WTC11 (cell line): ENCODE measurements around the gene TRAF2. TPM values are rescaled to one million over a fixed set of nuclear protein-coding genes. Genes with fewer than 3 reads are reported as not detected.
A peak's percentile ranks its signal among the peaks of the same experiment; 100 is the strongest.

Source experiments
- ATAC-seq: fragments of 200-7000 bp; cut with Tn5 transposase; 2 replicates; pipeline ENCODE4 v1.10.0; 2021; ENCODE audit warnings: mild to moderate bottlenecking, moderate library complexity
- CTCF ChIA-PET: fragments of 300-600 bp; sonication (Branson Sonifier 250); formaldehyde crosslinking; loops from one replicate; lab custom pipeline; 2021; ENCODE audit warnings: antibody characterized with exemption; lab: Charles Lee
- POLR2A ChIA-PET: fragments of 350-600 bp; sonication (Branson Sonifier 250); formaldehyde crosslinking; loops from one replicate; lab custom pipeline; 2021; ENCODE audit warnings: antibody characterized with exemption; lab: Charles Lee
- DNase-seq: peaks from one replicate; pipeline ENCODE4 v3.0.0; 2021; ENCODE audit warnings: low spot score
- H3K27ac Mint-ChIP-seq: 2 replicates; pipeline ENCODE4 v1.8.0; 2021; ENCODE audit warnings: mixed read lengths
- H3K27me3 Mint-ChIP-seq: 2 replicates; pipeline ENCODE4 v1.8.0; 2021; ENCODE audit warnings: low read depth, mild to moderate bottlenecking, moderate library complexity, mixed read lengths
- H3K36me3 Mint-ChIP-seq: 2 replicates; pipeline ENCODE4 v1.8.0; 2021; ENCODE audit warnings: mixed read lengths
- H3K4me1 Mint-ChIP-seq: 2 replicates; pipeline ENCODE4 v1.8.0; 2022; ENCODE audit warnings: mixed read lengths
- H3K4me3 Mint-ChIP-seq: 2 replicates; pipeline ENCODE4 v1.8.0; 2021; ENCODE audit warnings: mild to moderate bottlenecking, moderate library complexity, mixed read lengths
- H3K9me3 Mint-ChIP-seq: 2 replicates; pipeline ENCODE4 v1.8.0; 2021; ENCODE audit warnings: mixed read lengths
- ELF4 ChIP-seq: sonication (generic); formaldehyde crosslinking; IDR thresholded peaks from 2 replicates; pipeline ENCODE4 v1.8.1; 2022; ENCODE audit warnings: low read depth, mild to moderate bottlenecking, moderate library complexity, missing genetic modification reagents
- ETV6 ChIP-seq: sonication (generic); formaldehyde crosslinking; IDR thresholded peaks from 2 replicates; pipeline ENCODE4 v1.8.1; 2022; ENCODE audit warnings: mild to moderate bottlenecking, missing genetic modification reagents
- GABPB1 ChIP-seq: sonication (generic); formaldehyde crosslinking; IDR thresholded peaks from 2 replicates; pipeline ENCODE4 v1.8.1; 2023; ENCODE audit warnings: mild to moderate bottlenecking, missing genetic modification reagents
- GRHL2 ChIP-seq: fragments of 250-450 bp; sonication (Bioruptor Pico); IDR thresholded peaks from 2 replicates; pipeline ENCODE4 v1.8.0; 2022; ENCODE audit warnings: mild to moderate bottlenecking, moderate library complexity; ENCODE audit not compliant: insufficient replicate concordance, severe bottlenecking
- JUN ChIP-seq: sonication (generic); formaldehyde crosslinking; IDR thresholded peaks from 2 replicates; pipeline ENCODE4 v1.8.0; 2023; ENCODE audit warnings: mild to moderate bottlenecking, missing genetic modification reagents
- KAT7 ChIP-seq: sonication (generic); formaldehyde crosslinking; IDR thresholded peaks from 2 replicates; pipeline ENCODE4 v1.8.1; 2023; ENCODE audit warnings: missing genetic modification reagents, mild to moderate bottlenecking, borderline replicate concordance
- PRDM15 ChIP-seq: sonication (generic); formaldehyde crosslinking; IDR thresholded peaks from 2 replicates; pipeline ENCODE4 v1.8.0; 2022; ENCODE audit warnings: missing genetic modification reagents
- PREB ChIP-seq: sonication (generic); formaldehyde crosslinking; IDR thresholded peaks from 2 replicates; pipeline ENCODE4 v1.8.1; 2022; ENCODE audit warnings: mild to moderate bottlenecking, missing genetic modification reagents, moderate library complexity, borderline replicate concordance
- ZNF281 ChIP-seq: sonication (generic); formaldehyde crosslinking; IDR thresholded peaks from 2 replicates; pipeline ENCODE4 v1.8.0; 2023; ENCODE audit warnings: mild to moderate bottlenecking, missing genetic modification reagents
- ZNF396 ChIP-seq: fragments of 250-450 bp; sonication (Bioruptor Pico); IDR thresholded peaks from 2 replicates; pipeline ENCODE4 v1.8.0; 2021; ENCODE audit warnings: mild to moderate bottlenecking, moderate library complexity, borderline replicate concordance
- total RNA-seq: library from RNA; stranded (reverse); gene quantifications from 3 replicates; pipeline ENCODE4 v1.2.3, GENCODE V29; 2021
- TF ChIP-seq, protein P1 (sequence below): sonication (generic); formaldehyde crosslinking; IDR thresholded peaks from 2 replicates; pipeline ENCODE4 v1.8.1; 2022; ENCODE audit warnings: mild to moderate bottlenecking, moderate library complexity, missing genetic modification reagents
- TF ChIP-seq, protein P2 (sequence below): sonication (generic); formaldehyde crosslinking; IDR thresholded peaks from 2 replicates; pipeline ENCODE4 v1.8.1; 2023; ENCODE audit warnings: mild to moderate bottlenecking, missing genetic modification reagents, moderate library complexity
- TF ChIP-seq, protein P3 (sequence below): sonication (generic); formaldehyde crosslinking; IDR thresholded peaks from 2 replicates; pipeline ENCODE4 v1.8.1; 2023; ENCODE audit warnings: mild to moderate bottlenecking, moderate library complexity, missing genetic modification reagents
- TF ChIP-seq, protein P4 (sequence below): sonication (generic); formaldehyde crosslinking; IDR thresholded peaks from 2 replicates; pipeline ENCODE4 v1.8.1; 2022; ENCODE audit warnings: missing genetic modification reagents, borderline replicate concordance

The TRAF2 gene
- total RNA-seq, 1 experiment from 2014 or later = 55.0 TPM

GRCh38 chr9:136949239-136949816 is 63.0 kb downstream of the TRAF2 start (continued):
- TF ChIP-seq GRHL2 = no peak
- TF ChIP-seq PRDM15 (CRISPR knock-in tag) = no peak
- TF ChIP-seq ZNF396 (CRISPR knock-in tag) = no peak
- TF ChIP-seq, protein P1, sequence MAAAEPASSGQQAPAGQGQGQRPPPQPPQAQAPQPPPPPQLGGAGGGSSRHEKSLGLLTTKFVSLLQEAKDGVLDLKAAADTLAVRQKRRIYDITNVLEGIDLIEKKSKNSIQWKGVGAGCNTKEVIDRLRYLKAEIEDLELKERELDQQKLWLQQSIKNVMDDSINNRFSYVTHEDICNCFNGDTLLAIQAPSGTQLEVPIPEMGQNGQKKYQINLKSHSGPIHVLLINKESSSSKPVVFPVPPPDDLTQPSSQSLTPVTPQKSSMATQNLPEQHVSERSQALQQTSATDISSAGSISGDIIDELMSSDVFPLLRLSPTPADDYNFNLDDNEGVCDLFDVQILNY (CRISPR knock-in tag) = no peak

DNA sequence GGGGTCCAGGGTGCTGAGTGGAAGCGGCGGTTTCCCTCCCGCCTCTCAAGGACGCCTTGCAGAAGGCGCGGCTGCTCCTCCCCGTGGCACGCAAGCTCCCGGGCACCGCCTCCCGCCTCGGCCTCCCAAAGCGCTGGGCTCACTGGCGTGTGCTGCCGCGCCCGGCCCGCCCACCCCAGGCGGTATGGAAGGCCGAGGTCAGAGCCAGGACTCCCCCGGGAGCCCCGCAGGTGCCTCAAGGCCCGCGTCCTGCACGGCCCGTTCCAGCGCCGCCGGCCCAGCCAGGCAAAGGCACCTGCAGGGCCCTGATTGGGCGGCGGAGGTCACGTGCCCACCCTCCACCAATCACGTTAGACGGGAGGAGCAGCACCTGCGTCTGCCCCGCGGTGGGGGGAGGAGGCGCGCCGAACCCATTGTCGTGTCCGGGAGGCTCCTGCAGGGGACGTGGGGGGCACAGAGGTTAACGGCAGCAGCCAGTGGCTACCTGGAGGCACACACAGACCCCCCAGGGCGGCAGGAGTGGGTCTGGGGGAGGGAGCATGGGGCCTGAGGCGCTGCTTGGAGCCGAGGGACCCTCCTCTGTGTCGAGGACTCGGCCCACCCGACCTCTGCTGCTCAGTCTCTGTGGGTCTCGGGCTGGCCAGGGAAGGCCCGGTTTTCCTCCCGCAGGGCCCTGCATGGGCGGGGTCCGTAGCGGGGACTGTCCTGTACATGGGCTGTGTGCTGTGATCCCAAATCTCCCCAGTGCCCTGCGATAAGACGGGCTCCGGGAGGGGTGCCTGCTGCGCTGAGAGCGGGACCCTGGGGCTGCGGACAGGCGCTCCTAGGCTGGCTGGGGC is 63.7 kb downstream of the TRAF2 start:
- Mint-ChIP-seq H3K27me3 (no peaks in the 10 kb centered on the region), H3K4me3 (peak overlapping the region; percentile 72), H3K9me3 (no peaks in the 10 kb centered on the region), H3K36me3 (no peaks in the 10 kb centered on the region), H3K27ac (no peak overlapping the region), H3K4me1 (peaks cover 7% of the 10 kb centered on the region)
- ChIA-PET POLR2A (no interaction called here), CTCF (interaction anchor here (1.0 to 8.7 kb wide), 5 partner anchors 25 to 118 kb away, joined by 3 to 151 read pairs (median 14); partner anchors contain the start of genes PAXX and PTGDS)
- peak; percentile 97 for DNase-seq
- peak; percentile 81 for ATAC-seq
- TF ChIP-seq ELF4 (no peak), ETV6 (peak; percentile 78; the same call in 1 of the 2 replicates), GABPB1 (CRISPR knock-in tag) (0 out of 2 replicates have a peak, but pooled peaks have one; percentile 21), PREB (CRISPR knock-in tag) (no peak), KAT7 (no peak), JUN (CRISPR knock-in tag) (no peak), ZNF281 (peak; percentile 82; the same call in 1 of the 2 replicates)
- TF ChIP-seq, protein P2, sequence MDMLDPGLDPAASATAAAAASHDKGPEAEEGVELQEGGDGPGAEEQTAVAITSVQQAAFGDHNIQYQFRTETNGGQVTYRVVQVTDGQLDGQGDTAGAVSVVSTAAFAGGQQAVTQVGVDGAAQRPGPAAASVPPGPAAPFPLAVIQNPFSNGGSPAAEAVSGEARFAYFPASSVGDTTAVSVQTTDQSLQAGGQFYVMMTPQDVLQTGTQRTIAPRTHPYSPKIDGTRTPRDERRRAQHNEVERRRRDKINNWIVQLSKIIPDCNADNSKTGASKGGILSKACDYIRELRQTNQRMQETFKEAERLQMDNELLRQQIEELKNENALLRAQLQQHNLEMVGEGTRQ (CRISPR knock-in tag) = peak; percentile 99
- TF ChIP-seq, protein P3, sequence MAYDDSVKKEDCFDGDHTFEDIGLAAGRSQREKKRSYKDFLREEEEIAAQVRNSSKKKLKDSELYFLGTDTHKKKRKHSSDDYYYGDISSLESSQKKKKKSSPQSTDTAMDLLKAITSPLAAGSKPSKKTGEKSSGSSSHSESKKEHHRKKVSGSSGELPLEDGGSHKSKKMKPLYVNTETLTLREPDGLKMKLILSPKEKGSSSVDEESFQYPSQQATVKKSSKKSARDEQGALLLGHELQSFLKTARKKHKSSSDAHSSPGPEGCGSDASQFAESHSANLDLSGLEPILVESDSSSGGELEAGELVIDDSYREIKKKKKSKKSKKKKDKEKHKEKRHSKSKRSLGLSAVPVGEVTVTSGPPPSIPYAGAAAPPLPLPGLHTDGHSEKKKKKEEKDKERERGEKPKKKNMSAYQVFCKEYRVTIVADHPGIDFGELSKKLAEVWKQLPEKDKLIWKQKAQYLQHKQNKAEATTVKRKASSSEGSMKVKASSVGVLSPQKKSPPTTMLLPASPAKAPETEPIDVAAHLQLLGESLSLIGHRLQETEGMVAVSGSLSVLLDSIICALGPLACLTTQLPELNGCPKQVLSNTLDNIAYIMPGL (CRISPR knock-in tag) = no peak; the same call in 1 of the 2 replicates
- TF ChIP-seq, protein P1 (CRISPR knock-in tag) = 0 out of 2 replicates have a peak, but pooled peaks have one; percentile 38
- TF ChIP-seq, protein P4, sequence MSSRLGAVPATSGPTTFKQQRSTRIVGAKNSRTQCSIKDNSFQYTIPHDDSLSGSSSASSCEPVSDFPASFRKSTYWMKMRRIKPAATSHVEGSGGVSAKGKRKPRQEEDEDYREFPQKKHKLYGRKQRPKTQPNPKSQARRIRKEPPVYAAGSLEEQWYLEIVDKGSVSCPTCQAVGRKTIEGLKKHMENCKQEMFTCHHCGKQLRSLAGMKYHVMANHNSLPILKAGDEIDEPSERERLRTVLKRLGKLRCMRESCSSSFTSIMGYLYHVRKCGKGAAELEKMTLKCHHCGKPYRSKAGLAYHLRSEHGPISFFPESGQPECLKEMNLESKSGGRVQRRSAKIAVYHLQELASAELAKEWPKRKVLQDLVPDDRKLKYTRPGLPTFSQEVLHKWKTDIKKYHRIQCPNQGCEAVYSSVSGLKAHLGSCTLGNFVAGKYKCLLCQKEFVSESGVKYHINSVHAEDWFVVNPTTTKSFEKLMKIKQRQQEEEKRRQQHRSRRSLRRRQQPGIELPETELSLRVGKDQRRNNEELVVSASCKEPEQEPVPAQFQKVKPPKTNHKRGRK (CRISPR knock-in tag) = no peak
